ENCODE results near the gene CCL1.
"Not testable (repeated sequence)": the region's sequence is repeated elsewhere in the genome, so short reads cannot be mapped to it uniquely, and the experiment has no call there.

Gene CCL1

DNA sequence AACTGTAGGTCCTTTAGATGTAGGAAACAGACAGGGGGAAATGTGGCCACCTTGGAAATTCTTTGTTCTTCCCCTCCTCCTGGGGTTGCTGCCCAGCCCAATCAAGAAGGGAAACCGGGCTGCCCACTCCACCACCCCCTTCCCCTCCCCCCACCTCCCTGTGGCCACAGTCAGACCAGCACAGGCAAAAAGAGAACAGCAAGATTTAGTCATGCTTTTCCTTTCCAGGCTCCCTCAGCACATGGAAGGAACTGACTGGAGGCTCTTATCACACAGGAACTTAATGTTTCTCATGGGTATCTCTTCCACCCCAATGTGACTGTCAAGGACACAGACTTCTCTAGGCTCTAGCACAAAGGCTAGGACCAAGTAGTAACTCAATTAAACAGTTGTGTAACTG is 3.0 kb upstream of the CCL1 start:
- in situ Hi-C loops (cut with MboI; ENCODE audit: low sequenced_read_pairs): loop anchor here (10.0 to 25.0 kb wide), 2 partner anchors 59 to 104 kb away; partner anchors contain the start of genes CCL2 and CCL7

DNA sequence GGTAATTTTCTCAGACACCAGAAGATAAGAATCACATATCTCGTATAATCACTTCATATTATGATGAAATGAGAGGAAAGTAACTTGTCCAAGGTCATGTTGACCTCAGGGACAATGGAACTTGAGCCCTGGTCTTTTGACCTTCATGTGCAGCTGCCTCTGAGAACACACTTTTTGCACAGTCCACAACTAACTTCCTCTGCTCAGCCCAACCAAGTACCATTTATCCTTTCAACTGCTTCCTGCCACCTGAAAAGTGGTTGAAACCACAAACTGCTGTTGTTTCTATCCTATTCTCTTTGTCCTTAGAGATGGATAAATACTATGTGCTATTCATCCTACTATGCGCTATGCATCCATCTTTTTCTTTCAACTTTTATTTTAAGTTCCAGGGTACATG is 2.3 kb upstream of the CCL1 start:
- in situ Hi-C loops (cut with MboI; ENCODE audit: low sequenced_read_pairs): loop anchor here (10.0 to 25.0 kb wide), 2 partner anchors 59 to 103 kb away; partner anchors contain the start of genes CCL2 and CCL7

DNA sequence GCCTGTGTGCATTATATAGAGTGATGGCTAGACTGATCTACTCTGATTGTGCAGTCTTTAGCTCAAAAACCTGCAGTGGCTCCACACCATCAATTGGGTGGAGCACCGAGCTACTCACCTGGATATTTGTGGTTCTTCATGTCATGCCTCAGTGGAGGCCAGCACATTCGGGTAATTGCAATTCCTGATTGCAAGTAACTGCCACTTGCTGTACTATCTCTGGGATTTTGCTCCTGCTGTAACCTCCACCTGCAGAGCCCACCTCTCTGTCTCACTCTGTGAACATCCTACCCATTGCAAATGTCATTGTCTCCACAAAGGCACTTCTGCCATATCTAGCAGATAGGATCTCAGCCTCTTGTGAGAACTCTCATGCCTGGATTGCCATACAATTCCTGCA is 1.7 kb upstream of the CCL1 start:
- in situ Hi-C loops (cut with MboI; ENCODE audit: low sequenced_read_pairs): loop anchor here (5.0 to 25.0 kb wide), 3 partner anchors 60 to 162 kb away; partner anchors contain the start of genes CCL2 and CCL7

DNA sequence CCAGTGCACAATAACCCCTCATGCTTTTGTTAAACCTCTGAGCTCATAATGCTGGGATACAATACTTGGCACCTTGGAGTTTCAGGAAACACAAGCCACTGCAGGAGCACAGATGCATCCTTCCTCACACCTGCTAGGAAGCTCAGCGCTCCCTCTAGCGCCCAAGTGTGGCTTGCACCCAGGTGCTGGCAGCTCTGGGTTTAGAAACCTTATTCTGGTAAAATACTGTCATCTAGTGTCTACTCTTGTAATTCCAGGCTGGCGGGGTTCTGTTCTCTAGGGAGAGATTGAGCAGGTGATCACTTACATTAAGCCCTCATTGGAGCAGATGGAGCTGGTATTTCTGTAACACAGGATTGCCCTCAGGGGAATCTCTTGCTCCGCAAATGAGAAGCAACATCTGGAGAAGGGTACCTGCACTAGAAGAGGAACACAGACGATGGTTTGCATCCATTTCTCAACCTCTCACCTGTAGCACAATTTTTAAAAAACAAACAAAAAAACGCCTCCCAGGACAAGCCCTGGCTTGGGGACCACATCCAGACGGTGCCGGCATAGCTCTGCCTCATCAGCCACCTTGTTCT is 1.5 kb downstream of the CCL1 start:
- in situ Hi-C loops (cut with MboI; ENCODE audit: low sequenced_read_pairs): loop anchor here (5.0 to 25.0 kb wide), 3 partner anchors 63 to 159 kb away; partner anchors contain the start of genes CCL2 and CCL7

DNA sequence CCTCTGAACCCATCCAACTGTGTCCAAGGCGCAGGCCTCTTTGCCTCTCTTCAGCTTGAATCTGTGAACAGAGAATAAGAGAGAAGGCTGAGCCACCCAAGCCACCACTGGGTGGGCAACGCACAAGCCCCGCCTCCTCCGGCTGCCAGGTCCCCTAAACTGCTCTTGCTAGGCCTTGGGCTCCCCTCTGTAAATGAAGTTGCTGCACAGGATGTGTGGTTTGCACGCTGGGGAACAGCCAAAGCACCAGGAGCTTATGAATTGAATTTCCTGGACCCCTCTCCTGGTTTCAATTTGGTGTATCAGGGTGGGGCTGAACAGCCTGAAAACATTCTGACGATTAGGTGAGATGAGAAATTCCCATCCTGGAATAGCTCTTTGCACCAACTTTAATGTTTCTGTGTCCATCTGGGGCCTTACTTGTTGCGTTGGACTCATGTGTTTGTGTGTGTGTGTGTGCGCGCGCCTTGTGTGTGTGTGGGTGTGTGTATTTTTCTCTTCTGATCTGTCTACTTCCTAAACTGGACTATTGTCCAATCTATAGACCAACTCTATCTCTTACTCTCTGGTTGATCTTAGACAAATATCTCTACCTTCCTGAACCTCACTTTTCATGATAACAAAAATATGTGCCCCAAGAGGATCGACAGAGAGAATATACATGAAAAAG is 2.3 kb downstream of the CCL1 start:
- in situ Hi-C loops (cut with MboI; ENCODE audit: low sequenced_read_pairs): loop anchor here (5.0 to 25.0 kb wide), 3 partner anchors 64 to 158 kb away; partner anchors contain the start of genes CCL2 and CCL7

DNA sequence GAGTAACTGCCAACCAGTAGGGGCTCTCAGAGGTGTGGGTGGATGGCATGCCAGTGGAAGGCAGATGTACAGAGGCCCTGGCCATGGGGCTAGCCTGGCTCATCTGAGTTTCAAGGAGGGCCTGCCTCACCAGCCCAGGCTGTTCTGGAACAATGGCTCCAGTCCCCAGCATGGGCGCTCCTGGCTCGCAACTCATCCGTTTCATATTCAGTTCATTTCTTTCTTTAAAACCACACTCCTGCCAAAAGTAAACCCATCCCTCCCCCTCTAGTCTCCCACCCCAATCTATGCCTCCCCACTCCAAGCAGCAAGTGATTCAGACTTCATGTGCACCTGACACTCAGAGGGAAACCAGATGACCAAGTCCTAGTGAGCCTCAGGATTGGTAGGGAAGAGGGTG is 4.4 kb downstream of the CCL1 start:
- in situ Hi-C loops (cut with MboI; ENCODE audit: low sequenced_read_pairs): loop anchor here (25.0 kb wide), 1 partner anchor 96 kb away; the partner anchor contains the start of genes CCL2 and CCL7

DNA sequence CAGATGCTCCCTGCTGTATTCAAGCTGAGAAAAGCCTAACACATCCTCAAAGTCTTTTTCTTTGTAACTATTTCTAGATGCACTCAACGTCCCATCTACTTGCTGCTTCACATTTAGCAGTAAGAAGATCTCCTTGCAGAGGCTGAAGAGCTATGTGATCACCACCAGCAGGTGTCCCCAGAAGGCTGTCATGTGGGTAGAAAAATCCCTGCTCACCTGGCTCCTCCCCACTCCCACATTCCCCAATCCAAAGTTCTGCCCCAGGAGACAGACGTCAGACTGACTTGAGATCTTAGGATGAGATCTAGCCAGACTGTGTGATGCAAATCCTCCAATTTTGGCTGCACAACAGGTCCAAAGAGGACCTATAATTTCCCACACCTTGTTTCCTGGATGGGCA is 5.6 kb downstream of the CCL1 start:
- in situ Hi-C loops (cut with MboI; ENCODE audit: low sequenced_read_pairs): loop anchor here (25.0 kb wide), 1 partner anchor 95 kb away; the partner anchor contains the start of genes CCL2 and CCL7

DNA sequence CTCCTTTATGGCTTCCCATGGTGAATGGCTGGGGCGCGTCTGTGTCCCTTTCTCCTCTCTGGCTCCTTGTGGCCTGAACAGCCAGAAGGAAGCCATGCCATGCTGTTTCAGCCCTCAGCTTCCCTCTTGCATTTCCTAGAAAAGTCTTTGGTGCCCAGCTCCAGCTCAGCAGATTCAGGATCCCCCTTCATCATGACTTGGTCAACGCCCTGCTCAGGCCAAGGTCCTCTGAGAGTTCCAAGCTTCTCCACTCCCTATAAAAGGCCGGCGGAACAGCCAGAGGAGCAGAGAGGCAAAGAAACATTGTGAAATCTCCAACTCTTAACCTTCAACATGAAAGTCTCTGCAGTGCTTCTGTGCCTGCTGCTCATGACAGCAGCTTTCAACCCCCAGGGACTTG is 6.8 kb downstream of the CCL1 start, which contains the start of gene CCL13:
Gene CCL13 (plus strand): TSS at position 287 of the 400 bp plus-strand sequence. CDS start 47 bp downstream, at position 334.
- in situ Hi-C loops (cut with MboI; ENCODE audit: low sequenced_read_pairs): loop anchor here (25.0 kb wide), 1 partner anchor 94 kb away; the partner anchor contains the start of genes CCL2 and CCL7

DNA sequence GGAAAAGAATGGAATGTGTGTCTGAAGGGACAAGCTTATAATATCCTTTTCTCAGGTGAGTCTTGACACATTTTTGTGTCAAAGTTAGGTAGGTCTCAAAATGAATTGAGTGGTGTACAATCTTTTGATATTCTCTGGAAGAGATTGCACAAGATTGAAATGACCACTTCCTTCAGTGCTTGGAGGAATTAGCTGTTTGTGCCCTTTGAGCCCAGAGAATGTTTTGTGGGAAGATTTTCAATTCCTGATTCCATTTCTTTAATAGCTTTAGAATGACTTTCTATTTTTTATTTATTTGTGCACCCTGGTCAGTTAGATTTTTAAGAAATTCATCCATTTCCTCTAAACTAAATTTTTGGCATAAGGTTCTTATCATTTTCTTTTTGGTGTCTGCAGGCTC is 8.4 kb downstream of the CCL1 start:
- in situ Hi-C loops (cut with MboI; ENCODE audit: low sequenced_read_pairs): loop anchor here (25.0 kb wide), 1 partner anchor 92 kb away; the partner anchor contains the start of genes CCL2 and CCL7

DNA sequence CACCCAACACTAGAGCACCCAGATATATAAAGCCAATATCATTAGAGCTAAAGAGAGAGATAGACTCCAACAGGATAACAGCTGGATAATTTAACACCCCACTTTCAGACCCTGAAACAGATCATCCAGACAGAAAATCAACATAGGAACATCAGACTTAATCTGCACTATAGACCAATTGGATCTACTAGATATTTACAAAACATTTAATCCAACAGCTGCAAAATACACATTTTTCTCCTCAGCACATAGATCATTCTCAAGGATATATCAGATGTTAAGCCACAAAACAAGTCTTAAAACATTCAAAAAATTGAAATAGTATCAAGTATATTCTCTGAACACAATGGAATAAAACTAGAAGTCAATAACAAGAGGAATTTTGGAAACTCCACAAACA is 10.8 kb downstream of the CCL1 start:
- in situ Hi-C loops (cut with MboI; ENCODE audit: low sequenced_read_pairs): loop anchor here (25.0 kb wide), 1 partner anchor 90 kb away; the partner anchor contains the start of genes CCL2 and CCL7

DNA sequence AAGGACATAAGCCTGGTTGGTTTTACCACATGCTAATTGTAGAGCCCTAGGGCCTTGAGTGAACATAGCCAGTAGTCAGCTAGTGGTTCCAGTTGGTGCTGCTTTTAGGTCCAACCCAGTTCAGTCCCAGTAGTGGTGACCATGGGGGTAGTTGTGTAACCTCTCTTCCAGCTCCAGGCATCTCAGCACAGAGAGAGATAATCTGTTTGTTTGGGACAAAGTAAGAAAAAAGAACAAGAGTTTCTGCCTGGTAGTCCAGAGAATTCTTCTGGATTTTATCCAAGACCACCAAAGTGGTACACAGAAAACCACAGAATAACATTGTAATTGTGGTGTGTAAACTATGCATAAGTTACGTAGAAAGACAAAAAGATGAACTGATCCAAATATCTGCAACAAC is 11.9 kb downstream of the CCL1 start:
- in situ Hi-C loops (cut with MboI; ENCODE audit: low sequenced_read_pairs): loop anchor here (25.0 kb wide), 1 partner anchor 89 kb away; the partner anchor contains the start of genes CCL2 and CCL7

DNA sequence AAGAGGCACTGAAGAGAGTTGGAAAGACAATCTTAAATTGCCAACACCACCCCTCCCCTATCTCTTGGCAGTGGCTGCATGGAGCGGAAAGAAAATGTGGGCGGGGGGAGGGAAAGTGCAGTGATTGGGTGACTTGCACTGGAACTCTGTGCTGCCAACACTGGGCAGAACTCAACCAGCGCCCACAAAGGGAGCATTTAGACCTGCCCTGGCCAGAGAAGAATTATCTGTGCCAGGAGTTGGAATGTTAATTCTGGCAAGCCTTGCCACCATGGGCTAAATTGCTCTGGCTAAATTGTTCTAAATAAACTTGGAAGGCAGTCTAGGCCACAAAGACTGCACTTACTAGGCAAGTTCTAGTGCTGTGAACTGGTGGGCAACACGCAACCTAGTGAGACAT is 13.3 kb downstream of the CCL1 start:
- in situ Hi-C loops (cut with MboI; ENCODE audit: low sequenced_read_pairs): loop anchor here (25.0 kb wide), 1 partner anchor 87 kb away; the partner anchor contains the start of genes CCL2 and CCL7

DNA sequence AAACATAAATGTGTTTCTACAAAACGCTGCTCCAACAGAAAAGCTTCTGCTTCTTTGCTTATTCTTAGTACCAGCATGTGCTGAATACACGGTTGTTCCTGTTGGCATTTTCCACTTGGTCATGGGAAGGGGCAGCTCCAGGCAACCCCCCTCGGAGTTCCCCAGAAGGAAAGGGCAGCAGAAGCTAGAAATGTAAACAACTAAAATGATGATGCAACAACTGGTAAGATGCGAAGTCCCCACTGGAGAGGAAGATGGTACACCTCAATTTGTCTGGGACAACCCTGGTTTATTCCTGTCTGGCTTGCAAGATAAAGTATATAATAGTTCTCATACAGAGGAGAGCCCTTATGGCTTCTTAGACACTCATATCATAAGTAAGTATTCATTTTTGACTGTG is 16.0 kb downstream of the CCL1 start:
- in situ Hi-C loops (cut with MboI; ENCODE audit: low sequenced_read_pairs): no loop called here

DNA sequence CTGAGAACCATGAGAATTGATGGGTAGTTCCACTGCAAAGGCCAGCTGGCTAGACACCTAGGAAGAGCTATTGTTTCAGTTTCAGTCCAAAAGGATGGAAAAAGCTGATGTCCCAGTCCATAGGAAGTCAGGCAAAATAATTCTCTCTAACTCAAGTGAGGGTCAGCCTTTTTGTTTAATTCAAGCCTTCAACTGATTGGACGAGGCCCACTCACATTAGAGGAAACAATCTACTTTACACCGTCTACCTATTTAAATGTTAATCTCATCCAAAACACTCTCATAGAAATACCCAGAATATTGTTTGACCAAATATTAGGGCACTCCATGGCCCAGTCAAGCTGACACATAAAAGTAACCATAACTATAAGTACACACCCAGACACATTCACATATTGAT is 21.1 kb downstream of the CCL1 start:
- in situ Hi-C loops (cut with MboI; ENCODE audit: low sequenced_read_pairs): no loop called here

DNA sequence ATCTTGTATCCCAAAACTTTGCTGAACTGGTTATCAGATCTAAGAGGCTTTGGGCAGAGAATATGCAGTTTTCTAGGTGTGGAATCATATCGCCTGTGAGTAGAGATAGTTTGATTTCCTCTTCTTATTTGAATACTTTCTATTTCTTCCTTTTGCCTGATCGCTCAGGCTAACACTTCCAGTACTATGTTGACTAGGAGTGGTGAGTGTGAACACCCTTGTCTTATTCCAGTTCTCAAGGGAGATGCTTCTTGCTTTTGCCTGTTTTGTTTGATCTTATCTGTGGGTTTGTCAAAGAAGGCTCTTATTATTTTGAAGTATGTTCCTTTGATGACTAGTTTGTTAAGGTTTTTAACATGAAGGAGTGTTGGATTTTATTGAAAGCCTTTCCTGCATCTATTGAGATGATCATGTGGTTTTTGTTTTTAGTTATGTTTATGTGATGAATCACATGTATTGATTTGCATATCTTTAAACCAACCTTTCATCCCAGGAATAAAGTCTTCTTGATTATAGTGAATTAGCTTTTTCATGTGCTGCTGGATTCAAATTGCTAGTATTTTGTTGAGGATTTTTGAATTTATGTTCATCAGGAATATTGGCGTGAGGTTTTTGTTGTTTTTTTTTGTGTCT is 23.8 kb downstream of the CCL1 start:
- in situ Hi-C loops (cut with MboI; ENCODE audit: low sequenced_read_pairs): no loop called here

DNA sequence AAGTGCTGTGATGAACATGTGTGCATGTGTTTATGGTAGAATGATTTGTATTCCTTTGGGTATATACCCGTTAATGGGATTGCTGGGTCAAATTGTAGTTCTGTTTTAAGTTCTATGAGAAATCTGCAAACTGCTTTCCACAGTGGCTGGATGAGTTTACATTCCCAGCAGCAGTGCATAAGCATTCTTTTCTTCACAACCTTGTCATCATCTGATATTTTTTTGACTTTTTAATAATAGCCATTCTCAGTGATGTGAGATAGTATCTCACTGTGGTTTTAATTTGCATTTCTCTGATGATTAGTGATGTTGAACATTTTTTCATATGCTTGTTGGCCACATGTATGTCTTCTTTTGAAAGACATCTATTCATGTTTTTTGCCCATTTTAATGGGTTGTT is 25.3 kb downstream of the CCL1 start:
- in situ Hi-C loops (cut with MboI; ENCODE audit: low sequenced_read_pairs): no loop called here

DNA sequence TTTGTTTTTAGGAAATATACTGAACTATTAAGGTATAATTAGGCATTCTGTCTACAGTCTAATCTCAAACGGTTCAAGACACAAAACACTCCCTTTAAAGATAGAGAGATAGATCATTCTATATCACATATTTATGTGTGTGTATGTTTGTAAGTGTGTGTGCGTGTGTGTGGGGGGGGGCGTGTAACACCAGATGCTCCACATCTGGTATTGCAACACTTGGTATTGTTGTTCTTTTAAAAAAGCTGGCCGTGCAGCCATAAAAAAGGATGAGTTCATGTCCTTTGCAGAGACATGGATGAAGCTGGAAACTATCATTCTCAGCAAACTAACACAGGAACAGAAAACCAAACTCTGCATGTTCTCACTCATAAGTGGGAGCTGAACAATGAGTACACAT is 35.5 kb downstream of the CCL1 start:
- in situ Hi-C loops (cut with MboI; ENCODE audit: low sequenced_read_pairs): not testable (repeated sequence)

DNA sequence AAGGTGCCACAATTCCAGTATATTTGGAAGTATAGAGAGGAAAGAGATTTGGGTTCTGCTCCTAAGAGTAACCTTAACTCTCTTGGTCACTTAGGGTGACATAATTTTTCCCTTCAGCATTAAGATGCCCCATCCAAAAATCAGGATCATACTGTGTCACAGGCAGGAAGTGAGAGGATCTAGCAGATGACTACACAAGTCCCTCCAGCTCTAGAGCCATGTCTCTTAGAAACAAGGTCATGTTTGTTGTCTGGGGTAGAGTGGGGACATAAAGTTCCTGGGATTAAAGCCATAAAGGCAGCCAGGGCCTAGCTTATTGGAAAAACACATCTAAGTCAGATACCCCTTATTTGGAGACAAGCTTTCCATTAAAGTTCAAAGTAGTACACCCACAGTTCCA is 41.1 kb downstream of the CCL1 start:
- in situ Hi-C loops (cut with MboI; ENCODE audit: low sequenced_read_pairs): loop anchor here (25.0 kb wide), 1 partner anchor 315 kb away; no protein-coding TSS in a partner anchor

DNA sequence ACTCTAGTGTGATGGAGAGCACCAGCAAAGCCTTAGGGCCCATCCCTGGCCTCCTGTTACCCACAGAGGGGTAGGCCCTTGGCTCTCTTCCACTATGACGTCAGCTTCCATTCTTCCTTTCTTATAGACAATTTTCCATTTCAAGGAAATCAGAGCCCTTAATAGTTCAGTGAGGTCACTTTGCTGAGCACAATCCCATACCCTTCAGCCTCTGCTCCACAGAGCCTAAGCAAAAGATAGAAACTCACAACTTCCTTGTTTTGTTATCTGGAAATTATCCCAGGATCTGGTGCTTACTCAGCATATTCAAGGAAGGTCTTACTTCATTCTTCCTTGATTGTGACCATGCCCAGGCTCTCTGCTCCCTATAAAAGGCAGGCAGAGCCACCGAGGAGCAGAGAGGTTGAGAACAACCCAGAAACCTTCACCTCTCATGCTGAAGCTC is 44.0 kb downstream of the CCL1 start, which contains the start of gene CCL8:
Gene CCL8 (plus strand): TSS at position 397 of the 445 bp plus-strand sequence. CDS start 67 bp downstream, outside the sequence.
- in situ Hi-C loops (cut with MboI; ENCODE audit: low sequenced_read_pairs): loop anchor here (25.0 kb wide), 1 partner anchor 318 kb away; no protein-coding TSS in a partner anchor

DNA sequence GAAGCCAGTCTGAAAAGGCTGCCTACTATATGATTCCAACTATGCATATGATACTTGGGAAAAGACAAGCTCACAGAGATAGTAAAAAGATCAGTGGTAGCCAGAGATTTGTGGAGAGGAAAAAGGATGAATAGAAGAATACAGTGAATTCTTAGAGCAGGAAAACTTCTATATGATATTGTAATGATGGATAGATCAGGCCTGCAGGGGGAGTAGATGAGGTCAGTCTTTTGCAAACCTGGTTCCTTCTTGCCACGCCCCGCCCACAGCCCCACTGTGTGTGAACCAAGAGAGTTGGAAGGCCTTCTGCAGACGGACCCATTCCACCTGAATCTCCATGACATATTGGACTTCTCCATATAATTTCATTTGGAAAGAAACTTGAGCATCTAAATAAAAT is 44.6 kb downstream of the CCL1 start:
- in situ Hi-C loops (cut with MboI; ENCODE audit: low sequenced_read_pairs): loop anchor here (25.0 kb wide), 1 partner anchor 319 kb away; no protein-coding TSS in a partner anchor

DNA sequence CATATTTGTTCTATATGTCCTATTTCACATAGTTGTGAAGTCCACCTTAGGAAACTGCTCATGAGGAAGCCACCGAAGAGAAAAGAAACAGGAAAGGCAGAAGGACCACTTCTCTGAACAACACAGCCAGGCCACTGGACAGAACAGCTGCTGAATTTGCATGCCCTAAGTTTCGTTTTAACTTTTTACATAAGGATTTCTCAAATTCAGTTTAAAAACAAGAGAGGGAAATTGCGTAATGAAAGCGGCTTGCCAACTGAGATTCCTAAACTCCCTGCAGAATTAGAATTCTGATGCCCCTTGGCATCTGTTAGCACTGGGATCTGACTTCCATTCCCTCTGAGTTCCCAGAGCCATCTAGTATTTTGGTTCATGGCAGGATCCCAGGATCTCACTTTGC is 48.8 kb downstream of the CCL1 start:
- in situ Hi-C loops (cut with MboI; ENCODE audit: low sequenced_read_pairs): loop anchor here (25.0 kb wide), 1 partner anchor 323 kb away; no protein-coding TSS in a partner anchor

Measured in HL-60/S4 treated with phorbol 12-myristate 13-acetate at 8.2 ng/mL for 4 days and 3 days (cell line).